ENCODE results near the gene AGFG2. TPM values are rescaled to one million over a fixed set of nuclear protein-coding genes. Genes with fewer than 3 reads are reported as not detected.

Gene AGFG2
- polyA plus RNA-seq, 2 of the 4 experiments (the other 2 are of a cell fraction) = 16.0 to 31.8 TPM

DNA sequence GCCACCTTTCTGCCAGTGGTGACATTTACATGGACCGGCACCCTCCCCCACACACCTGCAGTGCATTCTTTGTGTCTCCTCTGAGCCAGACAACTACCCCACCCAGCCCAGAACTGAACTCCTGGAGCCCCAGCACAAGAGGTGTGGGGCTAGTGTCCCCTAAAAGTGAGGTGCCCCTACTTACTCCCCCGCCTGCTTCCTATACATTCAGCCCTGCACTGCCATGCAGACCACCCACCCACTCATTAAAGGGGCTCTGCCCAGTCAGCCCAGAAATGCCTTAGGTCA, 32.8 kb downstream of the AGFG2 start (continued):
- TF ChIP-seq USF2 (IDR thresholded peaks at IDR 0.05) = no peak

DNA sequence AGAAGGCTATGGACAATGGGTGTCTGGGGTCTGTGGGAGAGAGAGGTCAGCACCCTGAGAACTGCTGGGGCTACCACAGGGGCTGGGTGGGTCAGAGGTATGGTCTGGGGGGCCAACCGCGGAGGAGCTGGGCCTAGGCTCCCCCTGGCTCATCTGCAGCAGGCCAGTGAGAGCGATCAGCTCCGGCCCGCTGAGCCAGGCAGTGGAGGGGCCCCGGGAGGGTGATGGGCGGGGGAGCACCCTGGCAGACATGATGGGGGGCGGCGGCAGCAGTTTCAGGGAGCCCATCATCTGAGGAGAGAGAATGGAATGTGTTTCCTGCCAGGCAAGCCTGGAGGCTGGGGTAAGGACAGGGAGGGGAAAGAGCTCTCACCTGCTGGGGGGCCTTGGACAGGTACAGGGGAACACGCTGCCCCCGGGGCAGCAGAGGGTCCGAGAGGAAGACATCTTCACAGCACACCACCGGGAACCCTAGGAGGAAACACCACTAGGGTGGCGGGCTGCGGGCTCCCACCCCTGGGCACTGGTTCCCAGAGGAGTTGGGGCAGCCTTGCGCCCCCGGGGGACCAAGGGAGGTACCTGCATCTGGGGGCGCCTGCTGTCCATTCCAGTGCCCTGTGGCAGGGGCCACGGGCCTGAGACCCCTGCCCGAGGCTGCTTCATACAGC, 33.4 kb downstream of the AGFG2 start:
- ATAC-seq (no peak; a peak in 1 of 6 replicates), DNase-seq (ENCODE audit: low read depth in 1 of 2, low spot score in 1 of 2) (no peak), FAIRE-seq (no peak)
- POLR2A ChIA-PET = interaction anchor here (1.7 kb wide), 1 partner anchor 14 kb away, joined by 4 read pairs; the partner anchor contains the start of genes FBXO24 and LRCH4
- CTCF ChIA-PET = interaction anchor here (1.0 to 2.9 kb wide), 5 partner anchors 8 to 27 kb away, joined by 3 to 15 read pairs (median 4); no protein-coding TSS in a partner anchor
- Histone ChIP-seq H3K27ac (no peak overlapping the region), H3K4me1 (peaks cover 15% of the 10 kb centered on the region; the same call in 2 of the 3 replicates), H3K4me2 (no peak overlapping the region), H3K4me3 (no peak overlapping the region), H3K9me3 (no peaks in the 10 kb centered on the region)
- WGBS (ENCODE audit: missing lambda C conversion rate) = 85% methylated on average over 17 of the region's 20 CpGs
- TF ChIP-seq, protein P1, sequence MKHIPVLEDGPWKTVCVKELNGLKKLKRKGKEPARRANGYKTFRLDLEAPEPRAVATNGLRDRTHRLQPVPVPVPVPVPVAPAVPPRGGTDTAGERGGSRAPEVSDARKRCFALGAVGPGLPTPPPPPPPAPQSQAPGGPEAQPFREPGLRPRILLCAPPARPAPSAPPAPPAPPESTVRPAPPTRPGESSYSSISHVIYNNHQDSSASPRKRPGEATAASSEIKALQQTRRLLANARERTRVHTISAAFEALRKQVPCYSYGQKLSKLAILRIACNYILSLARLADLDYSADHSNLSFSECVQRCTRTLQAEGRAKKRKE (CRISPR knock-in tag; IDR thresholded peaks at IDR 0.05; ENCODE audit: low read depth) = no peak
- 0 out of 2 replicates have a peak, but pooled peaks have one; percentile 32 for TF ChIP-seq POLR2AphosphoS2 (conservative IDR thresholded peaks at IDR 0.05; ENCODE audit: low read length)

GRCh38 chr7:100572949-100573675, 34.1 kb downstream of the AGFG2 start:
- no peak for TF ChIP-seq HES2 (IDR thresholded peaks at IDR 0.05)
- TF ChIP-seq MAZ (IDR thresholded peaks at IDR 0.05; ENCODE audit: borderline replicate concordance, low read depth, low read length) = no peak
- TF ChIP-seq CHD2 (IDR thresholded peaks at IDR 0.05; ENCODE audit: low read length, partially characterized antibody) = no peak
- no peak for TF ChIP-seq ZNF302 (CRISPR knock-in tag; IDR thresholded peaks at IDR 0.05)
- no peak for TF ChIP-seq ESRRA (IDR thresholded peaks at IDR 0.05; ENCODE audit: borderline replicate concordance, low read length)
- no peak for TF ChIP-seq BCL3 (IDR thresholded peaks at IDR 0.05)
- TF ChIP-seq RARB (CRISPR knock-in tag; IDR thresholded peaks at IDR 0.05) = no peak
- no peak for TF ChIP-seq HEYL (CRISPR knock-in tag; IDR thresholded peaks at IDR 0.05)
- TF ChIP-seq SREBF2 (IDR thresholded peaks at IDR 0.05) = no peak
- no peak for TF ChIP-seq MAFK (IDR thresholded peaks at IDR 0.05; ENCODE audit: partially characterized antibody)
- no peak for DNase-seq (ENCODE audit: low read depth in 1 of 2, low spot score in 1 of 2)
- WGBS (ENCODE audit: missing lambda C conversion rate) = 95% methylated on average over 16 of the region's 30 CpGs
- ChIA-PET CTCF (interaction anchor here (1.0 to 2.9 kb wide), 5 partner anchors 9 to 28 kb away, joined by 3 to 15 read pairs (median 4); no protein-coding TSS in a partner anchor), POLR2A (interaction anchor here (1.7 kb wide), 1 partner anchor 13 kb away, joined by 4 read pairs; the partner anchor contains the start of genes FBXO24 and LRCH4)
- Histone ChIP-seq H3K27ac (no peak overlapping the region; a peak in 1 of 6 replicates), H3K9me3 (no peaks in the 10 kb centered on the region), H3K4me2 (no peak overlapping the region), H3K4me3 (no peak overlapping the region), H3K4me1 (peaks cover 12% of the 10 kb centered on the region; the same call in 2 of the 3 replicates)
- ATAC-seq = no peak
- no peak for FAIRE-seq

GRCh38 chr7:100573691-100574361, 34.8 kb downstream of the AGFG2 start, which contains the start of gene SAP25:
Gene SAP25 (minus strand): TSS chr7:100573900. CDS start chr7:100573742, 158 bp downstream.
- no peak within 1 kb of the TSS for H3K4me2 ChIP-seq
- H3K4me1 ChIP-seq = peaks cover 9% of the 10 kb centered on the region; the same call in 1 of the 3 replicates
- ChIA-PET POLR2A (interaction anchor here (1.7 kb wide), 1 partner anchor 12 kb away, joined by 4 read pairs; the partner anchor contains the start of genes FBXO24 and LRCH4), CTCF (interaction anchor here (0.9 to 2.9 kb wide), 5 partner anchors 8 to 278 kb away, joined by 3 to 15 read pairs (median 3); partner anchors contain the start of genes POP7 and SLC12A9)
- DNase-seq (ENCODE audit: low read depth in 1 of 2, low spot score in 1 of 2) (no peak), ATAC-seq (no peak), FAIRE-seq (no peak)
- no peaks in the 10 kb centered on the region for H3K9me3 ChIP-seq
- no peak within 1 kb of the TSS for H3K4me3 ChIP-seq
- WGBS (ENCODE audit: missing lambda C conversion rate) = 93% methylated on average over 55 of the region's 70 CpGs
- H3K27ac ChIP-seq = no peak within 1 kb of the TSS; a peak in 1 of 6 replicates
- TF ChIP-seq JUNB (IDR thresholded peaks at IDR 0.05) = no peak
- TF ChIP-seq CEBPB (IDR thresholded peaks at IDR 0.05) = no peak
- no peak for TF ChIP-seq MYC (IDR thresholded peaks at IDR 0.05; ENCODE audit: borderline replicate concordance, low read length)
- no peak for TF ChIP-seq POLR2A (IDR thresholded peaks at IDR 0.05; ENCODE audit: low read length)
- TF ChIP-seq SREBF2 (IDR thresholded peaks at IDR 0.05) = no peak
- TF ChIP-seq, protein P1 (CRISPR knock-in tag; IDR thresholded peaks at IDR 0.05; ENCODE audit: low read depth) = no peak
- no peak for TF ChIP-seq CBX8 (IDR thresholded peaks at IDR 0.05)
- no peak for TF ChIP-seq RFX5 (IDR thresholded peaks at IDR 0.05)
- TF ChIP-seq RCOR1 (IDR thresholded peaks at IDR 0.05; ENCODE audit: low read depth, low read length) = no peak
- no peak for TF ChIP-seq GATA3 (IDR thresholded peaks at IDR 0.05; ENCODE audit: borderline replicate concordance)
- no peak for TF ChIP-seq EP300 (IDR thresholded peaks at IDR 0.05)
- TF ChIP-seq HES2 (IDR thresholded peaks at IDR 0.05) = no peak
- no peak for TF ChIP-seq ESRRA (IDR thresholded peaks at IDR 0.05; ENCODE audit: borderline replicate concordance, low read length)
- TF ChIP-seq HOXB5 (CRISPR knock-in tag; IDR thresholded peaks at IDR 0.05) = no peak
